Measurements from ENCODE around the gene ST6GALNAC5. TPM values are rescaled to one million over a fixed set of nuclear protein-coding genes. Genes with fewer than 3 reads are reported as not detected.

Gene ST6GALNAC5
- total and polyA plus RNA-seq, 2 of the 13 experiments (the other 11 are each of a cell fraction or from before 2014, with no cell fraction given), result not detected

- FAIRE-seq, result no peak
- WGBS (ENCODE audit: low lambda C conversion rate), result 25% methylated on average over 8 of the region's 20 CpGs
- Histone ChIP-seq H3K79me2 (ENCODE audit: insufficient read depth, low read length) (no peaks in the 10 kb centered on the region), H3K27me3 (ENCODE audit: control insufficient read depth in 1 of 2, insufficient read depth in 2 of 2, low read length in 2 of 2) (no peaks in the 10 kb centered on the region; a peak in 1 of 5 replicates), H3K36me3 (replicated peaks in 1 of 2; ENCODE audit: control insufficient read depth in 1 of 2, insufficient read depth in 2 of 2, low read length in 2 of 2) (no peaks in the 10 kb centered on the region), H3K4me1 (ENCODE audit: insufficient read depth, low read length) (no peaks in the 10 kb centered on the region), H4K20me1 (ENCODE audit: insufficient read depth, low read length) (no peaks in the 10 kb centered on the region), H3K27ac (ENCODE audit: extremely low read length, insufficient read depth, low read length) (no peak overlapping the region), H3K9me3 (ENCODE audit: low read length) (no peaks in the 10 kb centered on the region), H2AFZ (ENCODE audit: low read length) (no peak overlapping the region), H3K4me2 (ENCODE audit: low read depth, low read length) (no peak overlapping the region), H3K9ac (ENCODE audit: insufficient read depth, low read depth, low read length) (no peak overlapping the region), H3K4me3 (replicated peaks in 1 of 3; ENCODE audit: insufficient read depth in 1 of 3, low read depth in 2 of 3, low read length in 3 of 3) (no peak overlapping the region)
- intact Hi-C loops (cut with micrococcal nuclease; ENCODE audit: unreplicated experiment), result no loop called here
- ChIA-PET POLR2A (no interaction called here), CTCF (ENCODE audit: low intra/inter-chr PET ratio, low total read pairs) (no interaction called here)
- TF ChIP-seq PRPF4 (IDR thresholded peaks at IDR 0.05; ENCODE audit: low read depth, low read length, poor library complexity, severe bottlenecking), result no peak
- TF ChIP-seq KLF11 (CRISPR knock-in tag; IDR thresholded peaks at IDR 0.05), result no peak
- no peak for TF ChIP-seq ATF1 (CRISPR knock-in tag; IDR thresholded peaks at IDR 0.05)
- TF ChIP-seq, protein P1, sequence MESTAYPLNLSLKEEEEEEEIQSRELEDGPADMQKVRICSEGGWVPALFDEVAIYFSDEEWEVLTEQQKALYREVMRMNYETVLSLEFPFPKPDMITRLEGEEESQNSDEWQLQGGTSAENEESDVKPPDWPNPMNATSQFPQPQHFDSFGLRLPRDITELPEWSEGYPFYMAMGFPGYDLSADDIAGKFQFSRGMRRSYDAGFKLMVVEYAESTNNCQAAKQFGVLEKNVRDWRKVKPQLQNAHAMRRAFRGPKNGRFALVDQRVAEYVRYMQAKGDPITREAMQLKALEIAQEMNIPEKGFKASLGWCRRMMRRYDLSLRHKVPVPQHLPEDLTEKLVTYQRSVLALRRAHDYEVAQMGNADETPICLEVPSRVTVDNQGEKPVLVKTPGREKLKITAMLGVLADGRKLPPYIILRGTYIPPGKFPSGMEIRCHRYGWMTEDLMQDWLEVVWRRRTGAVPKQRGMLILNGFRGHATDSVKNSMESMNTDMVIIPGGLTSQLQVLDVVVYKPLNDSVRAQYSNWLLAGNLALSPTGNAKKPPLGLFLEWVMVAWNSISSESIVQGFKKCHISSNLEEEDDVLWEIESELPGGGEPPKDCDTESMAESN (CRISPR knock-in tag; conservative IDR thresholded peaks at IDR 0.05), result no peak
- TF ChIP-seq ZNF12 (CRISPR knock-in tag; IDR thresholded peaks at IDR 0.05), result no peak
- TF ChIP-seq CREB1 (IDR thresholded peaks at IDR 0.05), result peak; percentile 65
- no peak for TF ChIP-seq CREB1 (CRISPR knock-in tag; IDR thresholded peaks at IDR 0.05)
- no peak for TF ChIP-seq MEIS1 (CRISPR knock-in tag; IDR thresholded peaks at IDR 0.05; ENCODE audit: borderline replicate concordance)
- ATAC-seq, result no peak
- no peak for DNase-seq (ENCODE audit: low spot score)
- in situ Hi-C loops (cut with HindIII; ENCODE audit: extremely low pct_ligation_motif_present, low pct_unique_long_range_greater_than_20kb), result no loop called here
- no TSS peak for BruUV-seq (replicated peaks)
These were observed 177.0 kb downstream of the ST6GALNAC5 start for GRCh38 chr1:77044133-77044849.

All from HepG2 (cell line).